HL-60/S4 treated with phorbol 12-myristate 13-acetate at 8.2 ng/mL for 4 days and 3 days (cell line): ENCODE data around the gene TNFRSF13B.
"Not testable (repeated sequence)": the region's sequence is repeated elsewhere in the genome, so short reads cannot be mapped to it uniquely, and the experiment has no call there.

Experiments used
- in situ Hi-C: fragments of 300-500 bp; cut with MboI; formaldehyde crosslinking; loops from 2 replicates; pipeline ENCODE4 v1.15.0; 2022; ENCODE audit warnings: low sequenced_read_pairs

The TNFRSF13B gene

DNA sequence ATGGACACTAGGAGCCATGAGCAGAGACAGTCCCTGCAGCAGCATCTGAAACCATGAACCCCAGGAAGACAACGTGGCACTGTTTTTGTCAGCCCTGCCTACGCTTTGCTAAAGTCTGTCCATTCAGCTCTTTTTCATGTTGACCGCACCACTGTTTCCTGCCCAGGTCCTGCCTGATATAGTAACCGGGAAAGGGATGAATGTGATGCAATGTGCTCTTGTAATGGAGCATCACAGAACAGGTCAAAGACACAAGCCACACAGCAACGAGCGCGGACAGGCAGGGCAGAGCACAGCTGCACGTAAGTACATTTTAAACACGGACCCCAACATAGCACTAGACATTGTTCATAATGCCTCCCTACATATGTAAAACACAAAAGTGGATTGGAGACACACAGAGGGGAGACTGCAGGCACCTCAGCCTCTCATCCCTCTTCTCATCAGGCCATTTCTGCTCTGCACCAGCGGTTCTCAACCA, 16.9 kb upstream of the TNFRSF13B start:
- in situ Hi-C loops, result no loop called here

DNA sequence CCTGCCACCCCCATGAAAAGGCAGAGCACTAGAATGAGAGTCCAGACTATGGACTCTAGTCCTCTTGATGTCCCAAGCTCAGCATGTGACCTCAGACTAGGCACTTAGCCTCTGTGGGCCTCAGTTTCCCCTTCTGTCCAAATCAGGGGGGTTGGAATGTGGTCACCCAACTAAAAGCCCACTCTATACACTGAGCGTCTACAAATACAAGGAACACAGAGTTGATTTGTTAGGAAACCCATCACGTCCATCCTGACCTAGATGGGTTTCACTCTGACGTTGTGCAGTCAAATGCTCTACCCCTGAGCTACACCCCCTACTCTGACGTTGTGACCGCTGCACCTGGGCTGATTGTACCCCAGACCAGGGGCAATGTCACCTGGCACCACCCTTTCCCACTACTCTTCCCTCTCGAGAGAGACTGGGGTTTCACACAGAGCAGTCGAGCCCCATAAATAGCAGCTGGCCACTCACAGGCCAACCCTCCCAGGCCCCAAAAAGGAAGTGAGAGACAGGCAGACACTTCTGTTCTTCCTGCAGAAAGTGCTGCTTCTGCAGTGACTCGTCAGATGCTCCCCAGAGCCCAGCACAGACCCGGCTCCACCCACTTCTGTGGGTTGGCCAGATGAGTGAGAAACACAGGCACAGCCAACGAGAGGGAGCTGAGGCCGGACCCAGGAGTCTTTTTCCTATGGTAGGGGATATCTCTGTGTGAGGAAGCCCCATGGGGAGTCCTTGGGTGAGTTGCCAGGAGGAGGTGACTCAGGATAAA, 16.1 kb upstream of the TNFRSF13B start:
- in situ Hi-C loops, result no loop called here

- in situ Hi-C loops, result no loop called here
These were observed 15.3 kb upstream of the TNFRSF13B start for GRCh38 chr17:16987066-16987829.

GRCh38 chr17:16986391-16986790, 14.5 kb upstream of the TNFRSF13B start:
- in situ Hi-C loops, result no loop called here

DNA sequence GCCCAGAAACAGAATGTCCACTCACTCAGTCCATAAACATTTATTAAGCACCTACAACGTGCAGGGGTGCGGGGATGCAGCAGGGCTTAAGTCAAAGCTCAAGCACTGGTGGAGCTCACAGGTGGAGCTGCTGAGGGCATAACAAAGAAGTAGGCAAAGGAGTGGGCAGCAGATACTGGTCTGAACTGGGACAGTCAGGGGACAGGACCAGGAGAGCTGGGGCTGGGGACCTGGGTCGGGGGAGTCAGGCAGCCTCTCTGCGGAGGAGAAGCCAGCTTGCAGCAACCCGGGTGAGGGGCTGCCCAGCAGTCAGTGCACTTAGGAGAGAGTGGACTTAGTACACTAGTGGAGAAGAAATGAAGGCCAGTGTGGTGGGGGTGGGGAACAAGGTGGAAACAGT, 10.0 kb upstream of the TNFRSF13B start:
- in situ Hi-C loops, result no loop called here

GRCh38 chr17:16980813-16981731, 9.2 kb upstream of the TNFRSF13B start:
- in situ Hi-C loops, result no loop called here

- in situ Hi-C loops, result no loop called here
These were observed 8.1 kb upstream of the TNFRSF13B start for GRCh38 chr17:16980061-16980460.

DNA sequence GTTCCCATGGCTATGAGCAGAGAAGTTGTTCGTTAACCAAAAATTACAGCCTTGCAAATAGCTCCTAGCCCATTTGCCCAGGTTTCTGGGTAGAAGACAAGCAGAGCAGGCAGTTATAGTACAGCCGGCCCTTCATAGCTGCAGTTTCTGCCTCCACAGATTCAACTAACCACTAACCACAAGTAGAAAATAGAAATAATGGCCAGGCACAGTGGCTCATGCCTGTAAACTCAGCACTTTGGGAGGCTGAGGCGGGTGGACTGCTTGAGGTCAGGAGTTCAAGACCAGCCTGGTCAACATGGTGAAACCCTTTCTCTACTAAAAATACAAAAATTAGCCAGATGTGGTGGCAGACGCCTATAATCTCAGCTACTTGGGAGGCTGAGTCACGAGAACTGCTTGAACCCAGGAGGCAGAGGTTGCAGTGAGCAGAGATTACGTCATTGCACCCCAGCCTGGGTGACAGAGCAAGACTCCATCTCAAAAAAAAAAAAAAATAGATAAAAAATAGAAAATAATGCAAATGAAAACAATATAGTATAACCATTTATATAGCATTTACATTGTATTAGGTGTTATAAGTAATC, 7.4 kb upstream of the TNFRSF13B start:
- in situ Hi-C loops, result not testable (repeated sequence)

- in situ Hi-C loops, result no loop called here
These were observed 6.0 kb upstream of the TNFRSF13B start for GRCh38 chr17:16977932-16978331.

DNA sequence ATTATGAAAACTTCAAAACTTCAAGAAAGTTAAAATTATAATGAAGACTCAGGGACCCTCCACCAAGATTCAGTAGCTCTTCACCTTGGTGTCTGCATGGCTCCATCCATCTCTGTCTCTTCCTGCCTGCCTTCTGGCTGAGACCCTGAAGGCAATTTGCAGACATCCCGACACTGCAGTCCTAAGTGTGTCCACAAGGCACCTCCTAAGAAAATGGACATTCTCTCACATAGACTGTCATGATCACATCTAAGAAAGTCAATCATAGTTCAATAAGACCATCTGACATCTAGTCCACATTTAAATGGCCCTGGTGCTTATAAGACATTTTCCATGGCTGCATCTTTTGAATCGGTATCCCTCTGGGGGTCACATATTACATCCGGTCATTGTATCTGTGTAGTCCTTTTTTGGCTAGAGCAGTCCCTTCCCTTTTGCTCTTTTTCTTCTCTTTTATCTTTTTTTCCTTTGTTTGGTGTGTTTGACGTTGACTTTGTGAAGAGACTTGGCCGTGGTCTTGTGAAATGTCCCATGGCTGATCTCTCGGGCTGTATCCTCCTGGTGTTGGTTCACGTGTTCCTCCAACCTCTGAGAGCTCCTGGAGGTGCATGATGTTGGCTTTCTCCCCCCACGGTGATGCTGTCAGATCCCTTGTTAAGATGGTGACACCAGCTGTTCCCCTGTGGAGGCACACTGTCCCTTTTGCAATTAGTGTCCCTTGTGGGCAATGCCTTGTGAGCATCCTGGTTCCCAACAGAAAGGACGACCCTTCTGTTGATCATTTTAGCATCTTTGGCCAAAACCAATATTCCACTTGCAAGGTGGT, 5.0 kb upstream of the TNFRSF13B start:
- in situ Hi-C loops, result no loop called here

- in situ Hi-C loops, result no loop called here
These were observed 4.1 kb upstream of the TNFRSF13B start for GRCh38 chr17:16975744-16976625.

GRCh38 chr17:16975277-16975651, 3.3 kb upstream of the TNFRSF13B start:
- in situ Hi-C loops, result no loop called here

DNA sequence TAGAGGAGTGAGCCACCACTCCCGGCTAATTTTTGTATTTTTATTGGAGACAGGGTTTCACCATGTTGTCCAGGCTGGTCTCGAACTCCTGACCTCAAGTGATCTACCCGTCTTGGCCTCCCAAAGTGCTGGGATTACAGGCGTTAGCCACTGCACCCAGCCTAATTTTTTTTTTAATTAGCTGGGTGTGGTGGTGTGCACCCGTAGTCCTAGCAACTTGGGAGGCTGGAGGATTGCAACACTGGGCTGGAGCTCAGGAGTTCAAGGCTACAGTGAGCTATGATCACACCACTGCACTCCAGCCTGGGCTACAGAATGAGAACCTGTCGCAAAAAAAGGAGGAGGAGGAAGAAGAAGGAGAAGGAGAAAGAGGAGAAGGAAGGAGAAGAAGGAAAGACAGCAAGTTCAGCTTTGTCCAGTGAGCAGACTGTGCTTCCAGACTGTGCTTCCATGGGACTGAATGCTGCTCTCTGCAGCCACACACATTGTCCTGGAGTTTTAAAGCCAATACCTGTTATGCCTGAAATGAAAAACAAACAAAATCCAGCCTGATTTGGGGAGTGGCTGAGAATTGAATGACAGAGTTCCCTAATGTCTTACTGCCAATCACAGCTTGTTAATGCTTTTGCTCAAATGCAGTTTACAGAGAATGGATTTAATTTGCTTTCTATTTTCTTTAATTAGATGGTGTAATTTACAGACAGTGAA, 2.8 kb upstream of the TNFRSF13B start:
- in situ Hi-C loops, result no loop called here

DNA sequence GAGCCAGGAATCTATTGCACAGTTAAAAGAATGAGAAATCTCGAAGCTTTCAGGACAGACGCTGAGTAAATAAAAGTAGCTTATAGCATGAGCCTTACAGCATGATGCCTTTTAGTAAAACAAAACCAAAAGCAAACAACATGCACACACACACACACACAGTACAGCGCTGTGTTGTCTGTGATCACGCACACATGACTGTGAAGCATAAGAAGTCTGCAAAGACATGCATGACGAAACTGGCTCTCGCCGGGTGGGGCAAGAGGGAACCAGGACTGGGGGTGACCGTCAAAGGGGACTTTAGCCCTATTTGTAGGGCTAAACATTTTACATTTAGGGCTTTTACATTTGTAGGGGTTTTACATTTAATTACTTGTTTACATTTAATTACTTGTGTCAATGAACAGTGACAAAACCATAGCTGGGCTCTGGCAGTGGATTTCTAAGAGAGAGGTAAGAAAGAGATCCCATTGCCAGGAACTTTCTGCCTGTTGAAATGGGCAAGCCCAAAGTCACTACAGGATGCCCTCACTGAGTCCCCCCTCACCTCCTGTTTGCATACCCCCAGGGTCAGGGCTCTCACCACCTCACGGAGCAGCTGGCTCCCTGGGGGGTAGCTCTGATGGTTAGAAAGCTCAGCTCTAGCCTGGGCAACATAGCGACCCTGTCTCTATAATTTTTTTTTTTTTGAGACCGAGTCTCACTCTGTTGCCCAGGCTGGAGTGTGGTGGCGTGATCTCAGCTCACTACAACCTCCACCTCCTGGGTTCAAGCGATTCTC, 2.0 kb upstream of the TNFRSF13B start:
- in situ Hi-C loops, result no loop called here

DNA sequence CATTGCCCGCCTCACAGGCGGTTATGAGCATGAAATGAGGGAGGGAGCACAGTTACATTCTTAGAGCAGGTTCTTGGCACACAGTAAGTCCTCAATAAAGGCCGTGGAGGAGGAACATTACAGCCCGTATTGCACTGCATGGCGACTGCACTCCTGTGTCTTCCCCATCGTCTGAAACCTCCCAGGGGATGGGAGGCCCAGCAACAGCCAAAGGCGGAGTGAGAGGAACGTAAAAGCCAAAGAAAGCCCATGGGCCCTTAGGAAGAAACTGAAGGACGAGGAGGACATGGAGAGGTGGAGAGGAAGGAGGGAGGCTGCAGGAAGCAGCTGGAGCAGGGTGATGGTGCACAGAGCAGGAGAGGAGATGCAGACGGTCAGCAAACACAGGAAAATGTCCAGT, 1.1 kb upstream of the TNFRSF13B start:
- in situ Hi-C loops, result not testable (repeated sequence)

DNA sequence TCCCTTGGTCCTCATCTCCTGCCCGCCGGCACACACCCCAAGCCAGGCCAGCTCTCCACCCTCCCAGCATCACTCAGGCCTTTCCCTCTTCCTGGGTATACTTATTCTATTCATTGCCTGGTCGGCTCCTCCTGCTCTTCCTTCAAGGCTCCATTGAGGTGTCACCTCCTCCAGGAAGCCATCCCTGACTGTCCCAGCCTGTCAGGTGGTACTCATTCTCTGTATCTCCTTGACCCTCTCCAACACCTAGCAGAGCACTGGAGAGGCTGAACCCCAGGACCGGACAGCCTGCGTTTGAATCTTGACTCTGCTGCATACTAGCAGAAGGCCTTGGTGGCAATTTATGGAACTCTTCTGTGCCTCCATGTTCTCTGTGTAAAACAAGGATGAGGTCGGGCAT, 428 bp upstream of the TNFRSF13B start:
- in situ Hi-C loops, result no loop called here
